Epidermal melanocyte (primary cell): ENCODE results near the gene SERBP1.
"Not testable (repeated sequence)": the region's sequence is repeated elsewhere in the genome, so short reads cannot be mapped to it uniquely, and the experiment has no call there.

Experiments used
- DNase-seq: peaks from one replicate; pipeline ENCODE4 v3.0.0; 2011; ENCODE audit warnings: low spot score; ENCODE audit not compliant: insufficient read length

Gene SERBP1

GRCh38 chr1:67441183-67441582 is 11.0 kb upstream of the SERBP1 start:
- no peak for DNase-seq

GRCh38 chr1:67440339-67440738 is 10.1 kb upstream of the SERBP1 start:
- DNase-seq, result no peak

GRCh38 chr1:67439277-67440029 is 9.3 kb upstream of the SERBP1 start:
- no peak for DNase-seq

GRCh38 chr1:67437961-67438360 is 7.8 kb upstream of the SERBP1 start:
- DNase-seq, result no peak

DNA sequence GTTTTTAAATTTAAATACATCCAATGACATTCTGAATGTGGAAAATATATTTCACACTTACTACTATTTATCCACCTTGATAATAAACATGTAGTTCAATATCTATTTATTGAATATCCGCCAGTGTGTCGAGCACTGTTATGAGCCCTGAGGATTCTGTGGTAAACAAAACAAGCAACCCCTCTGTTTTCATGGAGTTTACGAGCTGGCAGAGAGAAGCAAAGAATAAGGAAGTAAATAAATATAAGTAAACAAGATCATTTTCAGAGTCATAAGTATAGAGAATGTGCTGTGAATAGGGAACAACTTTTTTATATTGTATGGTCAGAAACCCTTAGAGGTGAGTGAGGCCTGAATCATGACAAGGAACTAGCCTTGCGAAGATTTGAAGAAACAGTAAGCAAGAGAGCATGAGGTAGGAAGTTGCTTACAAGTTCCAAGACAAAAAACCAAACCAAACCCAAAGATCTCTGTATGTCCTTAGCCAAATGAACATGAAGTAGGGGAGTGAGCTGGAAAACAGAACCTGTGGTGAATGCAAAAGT is 6.4 kb upstream of the SERBP1 start:
- DNase-seq, result no peak

DNA sequence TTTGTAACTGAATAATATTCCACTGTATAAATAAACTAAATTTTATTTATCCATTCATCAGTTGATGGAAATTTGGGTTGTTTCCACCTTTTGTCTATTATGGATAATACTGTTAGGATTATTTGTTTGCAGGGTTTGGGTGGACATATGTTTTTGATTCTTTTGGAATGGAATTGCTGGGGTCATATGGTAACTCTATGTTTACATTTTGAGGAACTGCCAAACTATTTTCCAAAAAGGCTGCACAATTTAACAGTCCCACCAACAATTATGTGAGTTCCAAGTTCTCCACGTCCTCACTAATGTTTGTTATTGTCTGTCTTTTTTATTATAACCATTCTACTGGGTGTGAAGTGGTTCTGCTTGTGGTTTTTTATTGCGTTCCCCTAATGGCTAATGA is 4.3 kb upstream of the SERBP1 start:
- DNase-seq, result no peak

GRCh38 chr1:67433837-67434236 is 3.6 kb upstream of the SERBP1 start:
- DNase-seq, result no peak

- DNase-seq, result no peak
Measured at GRCh38 chr1:67432745-67433144, 2.5 kb upstream of the SERBP1 start.

GRCh38 chr1:67431869-67432578 is 1.8 kb upstream of the SERBP1 start:
- DNase-seq, result no peak

- DNase-seq, result no peak
Measured at GRCh38 chr1:67431156-67431765, 1.1 kb upstream of the SERBP1 start.

DNA sequence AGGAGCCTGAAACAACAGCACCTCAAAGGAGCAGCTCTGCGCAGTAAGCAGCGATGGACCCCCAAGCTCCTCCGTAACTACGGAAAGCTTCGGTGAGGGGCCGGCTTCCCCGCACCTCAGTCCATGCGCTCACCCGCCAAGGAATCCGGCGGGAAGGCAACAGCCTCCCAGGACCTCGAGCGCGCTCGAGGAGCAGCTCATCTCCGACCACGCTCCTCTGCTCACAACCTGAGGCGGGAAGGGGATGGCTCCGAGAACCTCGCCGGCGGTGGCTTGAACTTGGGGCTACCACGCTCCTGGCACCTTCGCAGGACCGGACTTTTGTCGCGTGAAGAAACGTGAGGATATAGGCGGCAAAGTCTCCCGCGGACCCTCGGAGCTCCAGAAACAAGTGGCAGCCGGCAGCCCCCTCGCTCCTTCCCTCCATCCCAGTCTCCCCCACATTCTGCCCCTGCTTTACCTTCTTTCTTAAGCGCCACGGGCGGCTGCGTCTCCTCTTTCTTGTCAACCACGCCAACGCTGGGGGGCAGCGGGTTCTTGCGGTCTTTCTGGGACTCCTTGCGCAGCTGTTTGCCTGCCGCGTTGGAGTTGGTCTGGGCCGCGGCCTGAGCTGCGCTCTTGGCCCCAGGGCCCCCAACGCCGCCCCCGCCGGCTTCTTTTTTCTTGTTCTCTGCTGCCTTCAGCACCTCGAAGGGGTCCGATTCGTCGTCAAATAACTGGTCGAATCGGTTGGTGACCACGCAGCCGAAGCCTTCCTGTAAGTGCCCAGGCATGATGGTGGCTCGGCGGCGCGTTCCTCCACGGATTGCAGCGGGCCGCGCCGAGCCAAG is 459 bp downstream of the SERBP1 start:
- DNase-seq, result no peak

GRCh38 chr1:67429011-67429527 is 1.1 kb downstream of the SERBP1 start:
- no peak for DNase-seq

DNA sequence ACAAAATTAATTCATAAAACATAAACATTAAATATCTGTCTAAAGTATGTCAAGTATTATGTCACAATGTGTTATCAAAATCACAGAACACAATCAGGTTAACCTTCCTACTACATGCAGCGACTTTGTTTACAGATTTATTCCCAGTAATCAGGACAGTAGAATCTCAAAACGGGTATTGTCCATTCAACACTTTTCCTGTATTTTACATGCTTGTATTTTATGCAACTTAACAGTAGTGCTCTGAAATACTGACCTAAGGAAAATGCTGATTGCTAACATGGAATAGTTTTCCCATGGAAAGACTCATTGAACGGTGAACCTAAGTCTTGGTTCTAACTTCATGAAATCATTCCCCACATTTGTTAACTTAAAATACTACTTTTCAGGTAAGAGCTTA is 2.3 kb downstream of the SERBP1 start:
- no peak for DNase-seq

DNA sequence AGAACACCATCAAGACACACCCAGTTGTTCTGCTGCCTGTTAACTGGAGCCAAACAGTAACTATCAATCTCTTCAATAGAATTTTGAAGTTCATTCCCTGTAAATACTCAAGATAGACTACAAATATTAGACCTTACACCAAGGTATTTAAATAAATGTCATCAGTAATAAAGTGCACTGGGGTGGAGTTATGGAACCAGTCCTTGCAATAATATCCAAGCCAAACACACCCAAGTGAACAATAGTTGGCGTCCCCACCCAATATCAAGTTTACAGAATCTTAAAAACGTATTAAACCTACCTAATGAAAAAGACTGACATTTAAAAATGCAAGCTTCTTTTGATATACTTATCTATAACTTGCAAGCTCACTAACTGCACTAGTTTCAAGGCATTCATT is 2.7 kb downstream of the SERBP1 start:
- DNase-seq, result no peak

DNA sequence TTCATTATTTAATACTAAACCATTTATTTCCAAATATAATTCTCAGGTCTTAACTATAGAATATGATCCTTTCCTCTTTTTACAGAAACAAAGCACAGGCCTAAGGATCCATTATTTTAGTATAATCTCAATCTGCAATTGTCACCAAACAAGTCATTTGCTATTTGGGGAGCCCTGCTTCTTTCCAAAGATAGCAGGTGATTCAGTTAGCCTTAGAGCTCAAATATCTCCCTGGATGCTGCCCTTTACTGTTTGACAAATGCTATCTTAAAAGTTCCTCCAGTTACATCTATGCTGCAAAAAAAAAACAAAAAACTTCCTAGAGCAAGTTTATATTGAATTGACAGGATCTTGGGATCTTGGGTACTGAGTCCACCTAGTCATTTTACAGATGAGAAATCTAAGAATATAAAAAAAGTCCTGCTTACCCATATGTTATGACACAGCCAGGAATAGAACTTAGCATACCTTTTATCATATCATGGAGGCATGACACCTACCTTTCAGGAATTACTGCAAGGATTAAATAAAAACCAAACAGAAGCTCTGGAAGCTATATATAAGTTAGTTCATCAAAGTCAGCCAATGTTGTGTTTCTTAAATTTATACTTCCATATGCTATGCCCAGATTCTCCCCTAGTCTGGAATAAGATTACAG is 9.2 kb downstream of the SERBP1 start:
- no peak for DNase-seq

DNA sequence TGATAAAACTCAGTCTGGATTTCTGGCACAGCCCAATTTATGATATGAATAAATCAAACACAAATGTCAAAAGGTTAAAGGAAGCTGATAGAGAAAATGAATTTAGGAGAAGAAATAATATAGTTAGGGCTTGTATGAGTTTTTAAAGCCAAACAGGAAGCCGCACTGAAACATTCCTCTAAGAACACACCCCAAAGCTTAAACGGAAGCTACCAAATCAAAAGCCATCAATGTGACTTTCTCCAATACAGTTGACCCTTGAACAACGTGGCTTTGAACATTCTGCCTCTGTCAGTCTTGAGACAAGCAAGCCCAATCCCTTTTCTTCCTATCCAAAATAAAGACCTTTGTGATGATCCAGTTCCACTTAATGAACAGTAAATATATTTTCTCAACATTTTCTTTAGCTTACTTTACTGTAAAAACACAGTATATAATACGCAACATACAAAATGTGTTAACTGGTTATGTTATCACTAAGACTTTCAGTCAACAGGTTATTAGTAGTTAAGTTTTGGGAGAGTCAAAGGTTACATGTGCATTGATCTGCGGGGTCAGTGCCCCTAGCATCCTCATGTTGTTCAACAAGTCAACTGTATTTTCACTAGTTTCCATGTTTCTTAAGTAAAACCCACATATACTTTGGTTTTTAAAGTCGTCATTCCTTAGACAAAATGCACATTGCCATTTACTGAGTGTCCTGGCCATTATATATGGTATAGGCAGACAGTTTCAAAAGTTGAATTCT is 11.2 kb downstream of the SERBP1 start:
- no peak for DNase-seq

- DNase-seq, result not testable (repeated sequence)
Measured at GRCh38 chr1:67417733-67418132, 12.5 kb downstream of the SERBP1 start.

DNA sequence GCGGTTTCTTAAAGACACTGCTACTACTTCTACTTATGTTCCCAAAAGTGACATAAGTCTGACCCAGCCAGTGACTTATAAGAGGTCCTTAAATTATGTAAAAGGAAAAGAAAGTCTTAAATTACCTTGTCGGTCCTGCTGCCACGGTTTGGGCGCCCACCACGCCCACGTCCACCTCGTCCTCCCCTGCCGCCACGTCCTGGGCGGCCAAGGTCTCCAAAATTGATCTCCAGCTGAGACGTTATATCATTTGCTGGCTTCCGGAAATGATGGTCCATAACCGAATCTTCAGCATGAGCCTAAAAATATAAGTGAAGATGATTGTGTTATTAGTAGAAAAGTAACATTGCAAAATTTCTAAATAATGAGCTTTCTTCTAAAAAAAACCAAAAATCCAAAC is 15.2 kb downstream of the SERBP1 start:
- DNase-seq, result no peak

- DNase-seq, result no peak
Measured at GRCh38 chr1:67414574-67414973, 15.6 kb downstream of the SERBP1 start.

DNA sequence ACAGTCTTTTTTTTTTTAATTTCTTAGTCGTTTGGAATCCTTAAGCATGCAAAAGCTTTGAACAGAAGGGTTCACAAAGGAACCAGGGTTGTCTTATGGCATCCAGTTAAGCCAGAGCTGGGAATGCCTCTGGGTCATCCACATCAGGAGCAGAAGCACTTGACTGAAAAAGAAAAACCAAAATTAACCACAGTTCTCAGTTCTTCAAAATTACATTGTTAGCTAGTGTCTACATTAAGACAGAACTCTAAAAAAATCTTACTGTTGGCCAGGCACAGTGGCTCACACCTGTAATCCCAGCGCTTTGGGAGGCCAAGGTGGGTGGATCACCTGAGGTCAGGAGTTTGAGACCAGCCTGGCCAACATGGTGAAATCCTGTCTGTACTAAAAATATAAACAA is 17.1 kb downstream of the SERBP1 start:
- not testable (repeated sequence) for DNase-seq
